ENCODE measurements around the gene COPG2.

COPG2 gene

GRCh38 chr7:130468612-130469011 lies 199.9 kb downstream of the COPG2 start:
- Histone ChIP-seq H3K4me3 (replicated peaks; ENCODE audit: low read depth, low read length) (no peak overlapping the region), H3K27me3 (replicated peaks; ENCODE audit: control insufficient read depth, insufficient read depth, low read length) (no peaks in the 10 kb centered on the region), H3K36me3 (ENCODE audit: control insufficient read depth, insufficient read depth, low read length) (no peaks in the 10 kb centered on the region)
- no peak for DNase-seq (ENCODE audit: extremely low read depth, insufficient read length)
- TF ChIP-seq CTCF (IDR thresholded peaks at IDR 0.05; ENCODE audit: insufficient read depth, low read length, poor library complexity, severe bottlenecking) = no peak

- no peak for TF ChIP-seq CTCF (IDR thresholded peaks at IDR 0.05; ENCODE audit: insufficient read depth, low read length, poor library complexity, severe bottlenecking)
Observed at GRCh38 chr7:130463553-130464434, 204.8 kb downstream of the COPG2 start.

GRCh38 chr7:130461272-130461671 lies 207.3 kb downstream of the COPG2 start:
- H3K27me3 ChIP-seq (replicated peaks; ENCODE audit: control insufficient read depth, insufficient read depth, low read length) = no peaks in the 10 kb centered on the region
- no peaks in the 10 kb centered on the region for H3K36me3 ChIP-seq (ENCODE audit: control insufficient read depth, insufficient read depth, low read length)
- no peak overlapping the region for H3K4me3 ChIP-seq (replicated peaks; ENCODE audit: low read depth, low read length)
- DNase-seq (ENCODE audit: extremely low read depth, insufficient read length) = no peak
- TF ChIP-seq CTCF (IDR thresholded peaks at IDR 0.05; ENCODE audit: insufficient read depth, low read length, poor library complexity, severe bottlenecking) = no peak

More at GRCh38 chr7:130463553-130464434, 204.8 kb downstream of the COPG2 start:
- no peaks in the 10 kb centered on the region for H3K36me3 ChIP-seq (ENCODE audit: control insufficient read depth, insufficient read depth, low read length)
- DNase-seq (ENCODE audit: extremely low read depth, insufficient read length) = no peak
- no peak overlapping the region for H3K4me3 ChIP-seq (replicated peaks; ENCODE audit: low read depth, low read length)
- H3K27me3 ChIP-seq (replicated peaks; ENCODE audit: control insufficient read depth, insufficient read depth, low read length) = no peaks in the 10 kb centered on the region

GRCh38 chr7:130458257-130458656 lies 210.3 kb downstream of the COPG2 start:
- Histone ChIP-seq H3K36me3 (ENCODE audit: control insufficient read depth, insufficient read depth, low read length) (no peaks in the 10 kb centered on the region), H3K4me3 (replicated peaks; ENCODE audit: low read depth, low read length) (no peak overlapping the region), H3K27me3 (replicated peaks; ENCODE audit: control insufficient read depth, insufficient read depth, low read length) (no peaks in the 10 kb centered on the region)
- TF ChIP-seq CTCF (IDR thresholded peaks at IDR 0.05; ENCODE audit: insufficient read depth, low read length, poor library complexity, severe bottlenecking) = no peak
- peak; percentile 29 for DNase-seq (ENCODE audit: extremely low read depth, insufficient read length)

All from GM06990 (cell line).